Aorta (tissue), 5 donors: ENCODE measurements around the gene SUSD2. TPM values are rescaled to one million over a fixed set of nuclear protein-coding genes. Genes with fewer than 3 reads are reported as not detected.

ENCODE experiments used
- ATAC-seq: fragments of 200-7000 bp; cut with Tn5 transposase; one replicate; pipeline ENCODE4 v1.9.1; 2022; ENCODE audit warnings: moderate library complexity; ENCODE audit not compliant: low FRiP score
- DNase-seq, 2 donors: peaks; one replicate each; pipeline ENCODE4 v3.0.0-alpha.2; 2020
- H3K27ac ChIP-seq, 2 donors: one replicate each; pipeline ENCODE4 v1.5.1; 2013; ENCODE audit warnings: low read length in 2 of 2, mild to moderate bottlenecking in 2 of 2, moderate library complexity in 2 of 2, control low read depth in 1 of 2, inconsistent platforms in 1 of 2, low read depth in 1 of 2
- H3K27me3 ChIP-seq, 2 donors: one replicate each; pipeline ENCODE4 v1.6.1; 2013; ENCODE audit warnings: control low read depth in 1 of 2, low read length in 1 of 2, mild to moderate bottlenecking in 1 of 2, moderate library complexity in 1 of 2; ENCODE audit not compliant: insufficient read depth in 2 of 2, control insufficient read depth in 1 of 2
- H3K36me3 ChIP-seq, 2 donors: one replicate each; pipeline ENCODE4 v1.6.1; 2013; ENCODE audit warnings: control low read depth in 1 of 2, low read length in 1 of 2, mild to moderate bottlenecking in 1 of 2; ENCODE audit not compliant: insufficient read depth in 2 of 2, control insufficient read depth in 1 of 2
- H3K4me1 ChIP-seq, 2 donors: one replicate each; pipeline ENCODE4 v1.6.1; 2013; ENCODE audit warnings: low read length in 2 of 2, control low read depth in 1 of 2, mild to moderate bottlenecking in 1 of 2, moderate library complexity in 1 of 2; ENCODE audit not compliant: insufficient read depth in 2 of 2, control insufficient read depth in 1 of 2
- H3K4me3 ChIP-seq, 2 donors: one replicate each; pipeline ENCODE4 v1.5.1; 2013; ENCODE audit warnings: low read length in 2 of 2, control low read depth in 1 of 2, mild to moderate bottlenecking in 1 of 2
- H3K9me3 ChIP-seq: one replicate; pipeline ENCODE4 v1.6.1; 2013; ENCODE audit warnings: mild to moderate bottlenecking, low read length; ENCODE audit not compliant: control insufficient read depth
- WGBS, 2 donors: extraction: QIAGEN DNeasy Blood & Tissue Kit; methylation state at CpG; one replicate each; pipeline ENCODE4 v1.1.7; 2013; 5-methylcytosine and 5-hydroxymethylcytosine counted together
- intact Hi-C, 2 donors: fragments of 100-400 bp; cut with DNase I; formaldehyde crosslinking; loops; one replicate each; pipeline versions ENCODE4 v1.14.2 to v1.15.0; 2022
- polyA plus RNA-seq, 2 donors: library from polyadenylated mRNA; stranded (reverse); fragments of 200-250 nt; gene quantifications; one replicate each; pipeline ENCODE4 v1.2.3, GENCODE V29; 2013
- total RNA-seq, 2 donors: library from RNA; stranded (reverse); fragmentation: NEBNext Ultra II Directional; extraction: Animal tissue kit (Norgen Biotek cat#: 25700); gene quantifications; one replicate each; pipeline ENCODE4 v1.2.1, GENCODE V29; 2021
- donor health status: healthy with polysubstance abuse.
- donor health status: Bipolar disorder and iron deficiency.
- donor health status: DM: no; HTN: no; CAD: no.
- donor health status: DM: no; HTN: no; CAD: no.
- donor health status: DM: yes; HTN: yes; CAD: no.

Gene SUSD2
- total and polyA plus RNA-seq, 4 donors, result 7.1 to 79.5 (median 13.1) TPM

GRCh38 chr22:24176630-24177029 lies 4.7 kb upstream of the SUSD2 start:
- 6 to 14% methylated on average over 10 of the region's 10 CpGs for WGBS, 2 donors
- intact Hi-C loops, result loop anchor here (5.0 to 10.0 kb wide), 2 partner anchors 69 to 122 kb away; no protein-coding TSS in a partner anchor
- H3K27me3 ChIP-seq, result no peaks in the 10 kb centered on the region
- peaks cover 0 to 8% of the 10 kb centered on the region in 2 donors for H3K36me3 ChIP-seq
- H3K4me1 ChIP-seq, result no peaks in the 10 kb centered on the region
- H3K9me3 ChIP-seq, result no peaks in the 10 kb centered on the region
- peak; percentile 71 for ATAC-seq
- H3K27ac ChIP-seq, result peak overlapping the region; percentile 29 to 74
- DNase-seq, result peak; percentile 87 to 89
- H3K4me3 ChIP-seq, result no peak overlapping the region

GRCh38 chr22:24177045-24177444 lies 4.2 kb upstream of the SUSD2 start:
- no peak overlapping the region for H3K4me3 ChIP-seq
- ATAC-seq (peak; percentile 2), DNase-seq (no peak)
- H3K27me3 ChIP-seq, result no peaks in the 10 kb centered on the region
- H3K4me1 ChIP-seq, result no peaks in the 10 kb centered on the region
- intact Hi-C loops, result loop anchor here (5.0 to 10.0 kb wide), 2 partner anchors 70 to 122 kb away; no protein-coding TSS in a partner anchor
- no peaks in the 10 kb centered on the region for H3K9me3 ChIP-seq
- WGBS, 2 donors, result 6 to 17% methylated on average over 5 of the region's 5 CpGs
- H3K36me3 ChIP-seq, result peaks cover 0 to 6% of the 10 kb centered on the region in 2 donors
- H3K27ac ChIP-seq, result peak overlapping the region; percentile 29 to 78

- H3K4me3 ChIP-seq, result no peak overlapping the region
- no peaks in the 10 kb centered on the region for H3K27me3 ChIP-seq
- H3K36me3 ChIP-seq, result peaks cover 0 to 2% of the 10 kb centered on the region in 2 donors
- ATAC-seq, result no peak
- no peaks in the 10 kb centered on the region for H3K4me1 ChIP-seq
- intact Hi-C loops, result loop anchor here (5.0 to 10.0 kb wide), 2 partner anchors 70 to 123 kb away; no protein-coding TSS in a partner anchor
- H3K9me3 ChIP-seq, result no peaks in the 10 kb centered on the region
- 37 to 41% methylated on average over 10 of the region's 10 CpGs for WGBS, 2 donors
- no peak for DNase-seq
- H3K27ac ChIP-seq, result peak overlapping the region in 1 of 2 donors; percentile 78
Measured at GRCh38 chr22:24177456-24177855, 3.8 kb upstream of the SUSD2 start.

- 40 to 47% methylated on average over 12 of the region's 12 CpGs for WGBS, 2 donors
- Histone ChIP-seq H3K27ac (peak overlapping the region in 1 of 2 donors; percentile 76), H3K27me3 (no peaks in the 10 kb centered on the region), H3K9me3 (no peaks in the 10 kb centered on the region), H3K36me3 (no peaks in the 10 kb centered on the region), H3K4me3 (no peak overlapping the region), H3K4me1 (no peaks in the 10 kb centered on the region)
- intact Hi-C loops, result loop anchor here (5.0 to 10.0 kb wide), 2 partner anchors 71 to 123 kb away; no protein-coding TSS in a partner anchor
- DNase-seq (no peak), ATAC-seq (no peak)
Measured at GRCh38 chr22:24178021-24178431, 3.3 kb upstream of the SUSD2 start.

GRCh38 chr22:24178502-24179440 lies 2.5 kb upstream of the SUSD2 start:
- peak overlapping the region in 1 of 2 donors; percentile 76 for H3K27ac ChIP-seq
- H3K9me3 ChIP-seq, result no peaks in the 10 kb centered on the region
- no peak overlapping the region for H3K4me3 ChIP-seq
- no peak for ATAC-seq
- H3K27me3 ChIP-seq, result no peaks in the 10 kb centered on the region
- H3K4me1 ChIP-seq, result no peaks in the 10 kb centered on the region
- intact Hi-C loops, result loop anchor here (5.0 to 10.0 kb wide), 2 partner anchors 71 to 124 kb away; no protein-coding TSS in a partner anchor
- DNase-seq, result no peak
- 39 to 53% methylated on average over 20 to 21 of the region's 21 CpGs for WGBS, 2 donors
- no peaks in the 10 kb centered on the region for H3K36me3 ChIP-seq

GRCh38 chr22:24179478-24180210 lies 1.6 kb upstream of the SUSD2 start:
- ATAC-seq, result no peak
- Histone ChIP-seq H3K36me3 (no peaks in the 10 kb centered on the region), H3K27me3 (no peaks in the 10 kb centered on the region), H3K4me3 (no peak overlapping the region), H3K4me1 (no peaks in the 10 kb centered on the region), H3K27ac (peak overlapping the region in 1 of 2 donors; percentile 15), H3K9me3 (no peaks in the 10 kb centered on the region)
- no peak for DNase-seq
- intact Hi-C loops, result loop anchor here (5.0 to 10.0 kb wide), 2 partner anchors 72 to 125 kb away; no protein-coding TSS in a partner anchor
- 90 to 91% methylated on average over 15 to 17 of the region's 17 CpGs for WGBS, 2 donors

GRCh38 chr22:24180316-24181087 lies 785 bp upstream of the SUSD2 start:
- intact Hi-C loops, result no loop called here
- WGBS, 2 donors, result 78 to 84% methylated on average over 16 of the region's 16 CpGs
- no peak overlapping the region for H3K4me3 ChIP-seq
- no peaks in the 10 kb centered on the region for H3K27me3 ChIP-seq
- peak overlapping the region in 1 of 2 donors; percentile 30 for H3K27ac ChIP-seq
- no peak for ATAC-seq
- H3K4me1 ChIP-seq, result no peaks in the 10 kb centered on the region
- H3K9me3 ChIP-seq, result no peaks in the 10 kb centered on the region
- H3K36me3 ChIP-seq, result no peaks in the 10 kb centered on the region
- no peak for DNase-seq
